PC-3 (cell line): Measurements from ENCODE around the gene PEX11A. TPM values are rescaled to one million over a fixed set of nuclear protein-coding genes. Genes with fewer than 3 reads are reported as not detected.

Experiments used
- ATAC-seq: fragments of 200-7000 bp; cut with Tn5 transposase; 2 replicates; pipeline ENCODE4 v1.9.1; 2020; ENCODE audit warnings: mild to moderate bottlenecking, moderate library complexity
- BruUV-seq: library from RNA; stranded (reverse); fragments of 400-500 nt; replicated peaks from 2 replicates; lab custom pipeline; 2021; lab: Mats Ljungman, UMichigan
- CTCF ChIA-PET: fragments of 300-600 bp; sonication (Branson Sonifier 250); formaldehyde crosslinking; loops from one replicate; lab custom pipeline; 2022; ENCODE audit warnings: antibody characterized with exemption; lab: Charles Lee
- POLR2A ChIA-PET: fragments of 300-600 bp; sonication (Branson Sonifier 250); formaldehyde crosslinking; loops from one replicate; lab custom pipeline; 2022; ENCODE audit warnings: antibody characterized with exemption; ENCODE audit not compliant: unreplicated experiment; lab: Charles Lee
- DNase-seq: peaks from one replicate; pipeline ENCODE4 v3.0.0-alpha.2; 2015
- H2AFZ ChIP-seq: fragments of 300-600 bp; sonication (generic); 2 replicates; pipeline ENCODE4 v1.6.0; 2016; ENCODE audit warnings: antibody characterized with exemption, low read length
- H3F3A ChIP-seq: fragments of 300-600 bp; sonication (generic); one replicate; pipeline ENCODE4 v1.6.0; 2017; ENCODE audit warnings: antibody characterized with exemption, low read length, control low read depth, mild to moderate bottlenecking; ENCODE audit not compliant: unreplicated experiment
- H3K27ac ChIP-seq: fragments of 300-600 bp; sonication (generic); 2 replicates; pipeline ENCODE4 v1.5.1; 2016; ENCODE audit warnings: mild to moderate bottlenecking, low read length
- H3K27me3 ChIP-seq: fragments of 300-600 bp; sonication (generic); 2 replicates; pipeline ENCODE4 v1.6.1; 2016; ENCODE audit warnings: low read length, mixed read lengths
- H3K36me3 ChIP-seq: fragments of 300-600 bp; sonication (generic); 2 replicates; pipeline ENCODE4 v1.6.1; 2016; ENCODE audit warnings: low read depth, mixed run types, low read length, mixed read lengths
- H3K4me1 ChIP-seq: fragments of 300-600 bp; sonication (generic); 2 replicates; pipeline ENCODE4 v1.5.1; 2016; ENCODE audit warnings: low read length; ENCODE audit not compliant: insufficient read depth
- H3K4me2 ChIP-seq: fragments of 300-600 bp; sonication (generic); 2 replicates; pipeline ENCODE4 v1.6.0; 2016; ENCODE audit warnings: low read length
- H3K4me3 ChIP-seq: fragments of 300-600 bp; sonication (generic); 2 replicates; pipeline ENCODE4 v1.5.1; 2016; ENCODE audit warnings: mild to moderate bottlenecking, low read length, mixed read lengths
- H3K79me2 ChIP-seq: fragments of 300-600 bp; sonication (generic); 2 replicates; pipeline ENCODE4 v1.6.1; 2017; ENCODE audit warnings: low read length, mixed read lengths
- H3K9ac ChIP-seq: fragments of 300-600 bp; sonication (generic); 2 replicates; pipeline ENCODE4 v1.6.0; 2016; ENCODE audit warnings: mild to moderate bottlenecking, low read length
- H3K9me2 ChIP-seq: fragments of 300-600 bp; sonication (generic); replicated peaks from 2 replicates; pipeline ENCODE4 v1.6.1; 2016; ENCODE audit warnings: mixed run types, low read length, mixed read lengths
- H3K9me3 ChIP-seq: fragments of 300-600 bp; sonication (generic); 2 replicates; pipeline ENCODE4 v1.6.1; 2016; ENCODE audit warnings: low read length, mixed read lengths
- H4K20me1 ChIP-seq: fragments of 300-600 bp; sonication (generic); 2 replicates; pipeline ENCODE4 v1.6.1; 2016; ENCODE audit warnings: low read length, mixed read lengths
- CTCF ChIP-seq: fragments of 300-600 bp; sonication (generic); conservative IDR thresholded peaks from 2 replicates; pipeline ENCODE4 v1.5.1; 2017; ENCODE audit warnings: antibody characterized with exemption, low read depth, mild to moderate bottlenecking, low read length
- EZH2 ChIP-seq: fragments of 300-600 bp; sonication (generic); IDR thresholded peaks from one replicate; pipeline ENCODE4 v1.6.1; 2017; ENCODE audit warnings: antibody characterized with exemption, mild to moderate bottlenecking, low read length; ENCODE audit not compliant: unreplicated experiment
- EZH2phosphoT487 ChIP-seq: fragments of 300-600 bp; sonication (generic); IDR thresholded peaks from 2 replicates; pipeline ENCODE4 v1.6.1; 2018; ENCODE audit warnings: mild to moderate bottlenecking, antibody characterized with exemption, low read length, borderline replicate concordance
- intact Hi-C: fragments of 100-400 bp; cut with micrococcal nuclease; formaldehyde crosslinking; loops from 2 replicates; pipeline ENCODE4 v1.9.0; 2023
- total RNA-seq: library from RNA; depleted of rRNA; stranded (reverse); fragments of >200 nt; gene quantifications from 2 replicates; pipeline ENCODE4 v1.2.3, GENCODE V29; 2014

Gene PEX11A
- total RNA-seq, 1 experiment from 2014 or later: 9.7 TPM

DNA sequence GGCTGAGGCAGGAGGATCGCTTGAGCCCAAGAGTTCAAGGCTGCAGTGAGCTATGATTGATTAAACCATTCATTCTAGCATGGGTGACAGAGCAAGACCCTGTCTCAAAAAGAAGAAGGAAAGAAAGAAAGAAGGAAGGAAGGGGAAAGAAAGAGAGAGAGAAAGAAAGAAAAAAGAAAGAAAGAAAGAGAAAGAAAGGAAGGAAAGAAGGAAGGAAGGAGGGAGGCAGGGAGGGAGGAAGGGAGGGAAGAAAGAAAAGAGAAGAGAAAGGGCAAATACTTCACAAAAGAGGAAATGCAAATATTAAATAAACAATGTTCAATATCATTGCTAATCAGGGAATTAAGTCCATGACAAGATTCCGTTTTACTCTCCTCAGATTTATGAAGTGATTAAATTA, 31.3 kb downstream of the PEX11A start:
- Histone ChIP-seq H3K36me3 (no peaks in the 10 kb centered on the region), H4K20me1 (no peaks in the 10 kb centered on the region), H3K27ac (no peak overlapping the region), H3K27me3 (no peaks in the 10 kb centered on the region), H3K4me1 (peaks cover 29% of the 10 kb centered on the region), H3K9me2 (no peaks in the 10 kb centered on the region), H2AFZ (no peak overlapping the region), H3K4me3 (no peak overlapping the region), H3F3A (peaks cover 3% of the 10 kb centered on the region), H3K79me2 (peaks cover 7% of the 10 kb centered on the region), H3K4me2 (no peak overlapping the region), H3K9me3 (no peaks in the 10 kb centered on the region), H3K9ac (no peak overlapping the region)
- no TSS peak for BruUV-seq
- intact Hi-C loops: loop anchor here (5.0 kb wide), 1 partner anchor 83 kb away; no protein-coding TSS in a partner anchor
- no peak for ATAC-seq
- ChIA-PET CTCF (no interaction called here), POLR2A (no interaction called here)
- no peak for TF ChIP-seq EZH2
- no peak for DNase-seq

DNA sequence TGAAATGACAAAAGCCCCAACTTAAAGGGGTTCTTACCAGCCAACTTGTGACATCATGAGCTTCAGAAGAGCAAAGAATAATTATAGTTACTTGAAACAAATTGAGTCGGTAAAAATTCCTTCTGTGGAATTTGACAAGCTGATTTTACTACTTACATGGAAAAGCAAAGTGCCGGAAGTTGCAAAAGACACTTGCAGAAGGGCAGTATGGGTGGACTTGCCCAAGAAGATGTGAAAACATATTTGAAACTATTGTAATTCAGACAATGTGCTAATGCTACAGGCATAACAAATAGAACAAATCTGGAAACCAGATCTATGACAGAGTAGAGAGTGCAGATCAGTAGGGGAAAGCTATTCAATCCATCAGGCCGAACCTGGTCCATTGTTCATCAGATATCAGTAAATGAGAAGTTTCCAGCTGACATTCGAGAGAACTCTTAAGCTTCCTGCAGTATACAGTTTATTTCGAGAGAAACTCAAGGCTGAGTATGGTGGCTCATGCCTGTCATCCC, 32.8 kb downstream of the PEX11A start:
- Histone ChIP-seq H3K27ac (no peak overlapping the region), H3K4me2 (no peak overlapping the region), H4K20me1 (no peaks in the 10 kb centered on the region), H3K36me3 (no peaks in the 10 kb centered on the region; the same call in 1 of the 2 replicates), H3K27me3 (no peaks in the 10 kb centered on the region), H3K9me2 (no peaks in the 10 kb centered on the region), H3K4me1 (peaks cover 29% of the 10 kb centered on the region), H3F3A (peaks cover 3% of the 10 kb centered on the region), H3K4me3 (no peak overlapping the region), H3K9ac (no peak overlapping the region), H3K79me2 (peaks cover 22% of the 10 kb centered on the region), H3K9me3 (no peaks in the 10 kb centered on the region), H2AFZ (no peak overlapping the region)
- ChIA-PET POLR2A (interaction anchor here (0.6 kb wide), 1 partner anchor 50 kb away, joined by 4 read pairs; no protein-coding TSS in a partner anchor), CTCF (no interaction called here)
- ATAC-seq: no peak
- intact Hi-C loops: loop anchor here (5.0 kb wide), 1 partner anchor 85 kb away; no protein-coding TSS in a partner anchor
- no TSS peak for BruUV-seq
- TF ChIP-seq EZH2phosphoT487 (no peak), EZH2 (no peak)
- DNase-seq: no peak

DNA sequence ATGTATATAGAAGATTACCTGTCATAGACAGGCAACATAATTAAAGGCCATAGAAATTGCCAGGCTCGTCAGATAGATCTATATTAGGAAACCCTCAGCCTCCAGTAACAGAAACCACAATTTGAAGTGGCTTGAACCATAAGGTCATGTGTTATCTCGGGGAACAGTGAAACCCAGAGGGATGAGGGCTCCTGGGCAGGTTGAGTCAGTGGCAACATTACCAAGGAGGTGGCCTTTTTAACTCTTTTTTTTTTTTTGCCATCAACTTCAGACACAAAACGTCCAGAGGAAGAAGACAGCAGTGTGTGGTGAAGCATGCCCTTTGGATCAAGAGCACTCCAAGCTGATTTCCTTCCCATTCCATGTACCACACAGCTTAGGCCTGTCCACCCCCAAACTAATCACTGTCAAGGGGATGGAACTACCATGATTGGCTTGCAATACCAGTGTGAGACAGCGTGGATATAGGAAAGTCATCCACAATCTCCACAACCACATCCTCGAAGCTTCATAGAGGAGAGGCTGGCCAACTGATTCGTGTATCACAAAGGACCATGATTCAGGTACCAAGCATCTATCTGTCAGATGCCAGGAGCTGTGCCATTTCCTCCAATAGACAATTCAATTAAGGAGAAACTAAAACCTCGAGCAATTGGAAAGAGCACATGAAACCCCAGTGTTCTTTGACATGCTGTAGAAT, 34.3 kb downstream of the PEX11A start:
- H3K27ac ChIP-seq: no peak overlapping the region
- DNase-seq (peak; percentile 43), ATAC-seq (0 out of 2 replicates have a peak, but pooled peaks have one; percentile 8)
- no peak overlapping the region for H3K4me2 ChIP-seq
- ChIA-PET CTCF (no interaction called here), POLR2A (no interaction called here)
- TF ChIP-seq EZH2phosphoT487 (no peak), CTCF (no peak), EZH2 (no peak)
- H4K20me1 ChIP-seq: no peaks in the 10 kb centered on the region
- peaks cover 3% of the 10 kb centered on the region for H3F3A ChIP-seq
- no peaks in the 10 kb centered on the region for H3K9me2 ChIP-seq
- H3K4me1 ChIP-seq: peaks cover 20% of the 10 kb centered on the region; the same call in 1 of the 2 replicates
- H3K27me3 ChIP-seq: no peaks in the 10 kb centered on the region
- H3K9me3 ChIP-seq: no peaks in the 10 kb centered on the region
- peaks cover 36% of the 10 kb centered on the region for H3K79me2 ChIP-seq
- H2AFZ ChIP-seq: no peak overlapping the region
- H3K9ac ChIP-seq: no peak overlapping the region
- BruUV-seq: no TSS peak
- intact Hi-C loops: loop anchor here (5.0 kb wide), 1 partner anchor 86 kb away; no protein-coding TSS in a partner anchor
- no peaks in the 10 kb centered on the region; the same call in 1 of the 2 replicates for H3K36me3 ChIP-seq
- no peak overlapping the region for H3K4me3 ChIP-seq
